ENCODE measurements around the gene RAB40B.
A peak's percentile ranks its signal among the peaks of the same experiment; 100 is the strongest.

The RAB40B gene

DNA sequence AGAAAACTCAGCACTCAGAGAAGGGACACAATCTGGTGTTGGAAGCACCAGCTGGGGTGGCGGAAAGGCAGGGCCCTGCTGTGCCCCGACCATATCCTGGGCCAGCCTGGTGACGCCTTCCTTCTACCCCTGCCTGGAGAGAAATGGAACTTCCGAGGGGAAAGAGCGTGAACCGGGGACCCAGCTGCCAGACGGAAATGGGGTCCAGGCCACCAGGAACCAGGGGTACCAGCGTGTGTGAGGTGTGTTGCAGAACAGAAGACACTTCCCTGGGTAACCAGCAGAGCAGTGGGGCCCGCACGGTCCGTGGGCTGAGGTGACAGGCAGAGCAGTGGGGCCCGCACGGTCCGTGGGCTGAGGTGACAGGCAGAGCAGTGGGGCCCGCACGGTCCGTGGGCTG is 6.8 kb downstream of the RAB40B start:
- DNase-seq = no peak

GRCh38 chr17:82690786-82691489 is 7.6 kb downstream of the RAB40B start:
- DNase-seq = no peak

GRCh38 chr17:82689077-82689476 is 9.4 kb downstream of the RAB40B start:
- DNase-seq = no peak

- DNase-seq = no peak
Measured at GRCh38 chr17:82687871-82688270, 10.6 kb downstream of the RAB40B start.

DNA sequence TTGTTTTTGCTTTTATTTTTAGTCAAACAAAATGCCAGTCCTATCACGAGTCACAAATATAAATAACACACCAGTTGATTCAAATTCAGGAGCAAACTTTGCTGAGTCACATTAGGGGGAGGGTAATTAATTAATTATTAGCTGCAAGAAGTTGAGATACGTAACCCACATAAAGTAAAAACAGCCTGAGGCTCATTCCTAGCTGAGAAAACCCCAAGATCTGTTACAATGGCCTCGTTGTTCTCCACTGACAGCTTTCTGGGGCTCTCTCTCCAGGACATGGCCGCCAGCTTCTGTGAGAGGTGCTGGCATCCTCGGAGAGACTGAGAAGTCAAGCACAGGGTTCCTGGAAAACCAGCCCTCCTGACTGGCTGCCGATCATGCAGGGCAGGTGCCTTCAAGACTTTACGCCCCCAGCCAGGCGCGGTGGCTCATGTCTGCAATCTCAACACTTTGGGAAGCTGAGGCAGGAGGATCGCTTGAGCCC is 11.1 kb downstream of the RAB40B start:
- DNase-seq = no peak

- DNase-seq = no peak
Measured at GRCh38 chr17:82686366-82687324, 11.9 kb downstream of the RAB40B start.

- no peak for DNase-seq
Measured at GRCh38 chr17:82685291-82685690, 13.2 kb downstream of the RAB40B start.

DNA sequence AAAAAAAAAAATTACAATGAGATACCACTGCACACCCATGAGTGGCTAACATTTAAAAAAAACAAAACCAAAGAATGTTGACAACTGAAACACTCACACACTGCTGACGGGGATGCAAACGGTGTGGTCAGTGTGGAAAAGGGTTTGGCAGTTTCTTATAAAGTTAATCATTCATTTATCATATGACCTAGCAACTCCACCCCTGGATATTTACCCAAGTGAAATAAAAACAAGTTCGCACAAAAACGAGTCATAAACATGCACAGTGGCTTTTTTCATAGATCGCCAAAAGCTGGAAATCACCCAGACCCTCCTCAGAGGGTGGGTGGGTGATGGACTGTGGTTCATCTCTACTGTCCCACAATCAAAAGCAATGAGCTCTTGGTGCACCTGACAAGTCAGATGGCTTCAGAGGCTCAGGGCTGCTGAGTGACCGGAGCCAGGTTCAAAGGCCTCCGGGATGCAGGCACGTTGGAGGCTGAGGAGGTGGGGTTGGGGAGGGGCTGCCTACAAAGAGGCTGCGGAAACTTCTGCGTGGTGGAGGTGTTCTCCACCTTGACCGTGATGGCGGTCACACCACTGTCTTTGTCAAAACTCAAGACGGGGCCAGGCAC is 14.2 kb downstream of the RAB40B start:
- DNase-seq = no peak

GRCh38 chr17:82683534-82683933 is 15.0 kb downstream of the RAB40B start:
- no peak for DNase-seq

DNA sequence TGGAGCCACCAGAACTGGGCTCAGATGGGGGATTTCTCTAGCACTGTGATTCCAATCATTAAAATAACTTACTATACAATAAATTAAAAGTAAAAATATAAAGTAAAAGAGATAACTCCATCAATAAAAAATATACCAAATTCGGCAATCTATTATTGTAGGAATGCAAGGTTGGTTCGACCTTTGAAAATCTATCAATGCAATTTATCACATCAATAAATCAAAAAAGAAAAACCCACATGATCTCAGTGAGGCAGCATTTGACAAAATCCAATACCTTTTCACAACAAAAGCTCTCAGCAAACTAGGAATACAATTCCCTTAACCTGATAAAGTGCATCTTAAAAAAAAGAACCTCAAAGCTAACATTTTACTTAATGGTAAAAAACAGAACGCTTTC is 17.0 kb downstream of the RAB40B start:
- DNase-seq = no peak

DNA sequence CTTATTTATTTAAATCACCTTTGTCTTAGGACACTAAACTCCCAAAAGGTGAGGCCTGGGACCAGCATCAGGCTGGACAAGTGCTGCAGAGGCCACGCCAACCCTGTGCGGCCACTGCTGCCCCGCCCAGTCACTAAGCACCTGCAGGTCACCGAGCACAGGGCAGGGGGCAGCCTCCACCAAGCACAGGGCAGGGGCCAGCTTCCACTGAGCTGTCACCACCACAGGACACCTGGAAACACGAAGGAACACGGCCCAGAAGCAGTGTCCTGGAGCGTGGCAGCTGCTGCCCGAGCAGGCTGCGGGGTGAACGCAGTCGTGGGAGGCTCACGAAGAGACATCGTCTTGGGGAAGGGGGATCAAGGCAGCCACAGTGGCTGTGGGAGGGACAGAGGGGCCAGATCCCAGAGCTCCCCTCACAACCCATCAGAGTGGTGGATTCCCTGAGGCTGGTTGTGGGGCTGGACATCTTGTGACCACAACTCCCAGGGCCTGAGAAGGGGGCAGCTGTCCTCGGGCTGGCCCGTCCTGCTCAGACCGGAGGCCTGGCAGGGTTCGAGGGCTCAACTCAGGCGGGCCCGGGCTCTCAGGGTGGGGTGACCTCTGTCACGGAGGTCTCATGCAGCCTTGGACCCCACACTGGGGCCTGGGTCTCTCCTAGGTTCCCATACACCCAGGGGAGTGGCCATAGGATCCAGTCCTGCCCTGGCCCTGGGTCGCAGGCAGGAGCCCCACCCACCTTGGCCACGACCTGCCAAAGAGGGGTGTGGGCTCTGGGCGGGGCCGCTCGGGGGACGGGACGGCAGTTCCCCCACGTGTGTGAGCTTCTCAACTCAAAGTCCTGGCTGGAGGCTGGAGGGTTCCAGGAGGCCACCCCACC is 18.7 kb downstream of the RAB40B start:
- DNase-seq = no peak

- no peak for DNase-seq
Measured at GRCh38 chr17:82678265-82678891, 20.1 kb downstream of the RAB40B start.

DNA sequence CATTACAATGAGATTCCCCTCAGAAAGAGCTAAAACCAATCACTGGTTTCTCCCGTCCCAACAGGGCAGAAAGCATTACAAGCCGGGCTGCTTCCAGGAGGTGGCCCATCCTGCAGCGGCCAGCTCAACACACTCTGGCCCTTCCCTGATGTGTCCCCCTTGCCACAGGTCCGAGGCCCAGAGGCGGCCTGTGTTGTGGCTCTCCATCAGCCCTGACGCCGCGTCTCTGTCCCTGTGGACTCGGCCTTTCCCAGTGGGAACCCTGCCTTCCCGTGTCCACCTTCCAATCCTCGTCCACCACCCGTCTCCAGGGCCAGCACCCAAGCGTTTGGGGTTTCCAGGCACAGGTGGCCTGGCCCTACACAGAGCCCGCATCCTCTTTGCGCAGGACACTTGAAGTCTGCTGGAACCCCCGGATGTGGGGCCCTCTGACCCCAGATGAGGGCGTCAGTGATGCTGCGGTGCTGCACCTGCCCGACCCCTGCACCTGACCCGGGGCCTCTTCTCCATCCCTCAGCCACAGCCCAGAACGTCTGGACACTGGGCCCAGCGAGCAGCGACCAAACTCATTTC is 21.1 kb downstream of the RAB40B start:
- no peak for DNase-seq

- DNase-seq = no peak
Measured at GRCh38 chr17:82675476-82676245, 22.8 kb downstream of the RAB40B start.

- no peak for DNase-seq
Measured at GRCh38 chr17:82674656-82675475, 23.6 kb downstream of the RAB40B start.

GRCh38 chr17:82670661-82671450 is 27.6 kb downstream of the RAB40B start:
- no peak for DNase-seq

DNA sequence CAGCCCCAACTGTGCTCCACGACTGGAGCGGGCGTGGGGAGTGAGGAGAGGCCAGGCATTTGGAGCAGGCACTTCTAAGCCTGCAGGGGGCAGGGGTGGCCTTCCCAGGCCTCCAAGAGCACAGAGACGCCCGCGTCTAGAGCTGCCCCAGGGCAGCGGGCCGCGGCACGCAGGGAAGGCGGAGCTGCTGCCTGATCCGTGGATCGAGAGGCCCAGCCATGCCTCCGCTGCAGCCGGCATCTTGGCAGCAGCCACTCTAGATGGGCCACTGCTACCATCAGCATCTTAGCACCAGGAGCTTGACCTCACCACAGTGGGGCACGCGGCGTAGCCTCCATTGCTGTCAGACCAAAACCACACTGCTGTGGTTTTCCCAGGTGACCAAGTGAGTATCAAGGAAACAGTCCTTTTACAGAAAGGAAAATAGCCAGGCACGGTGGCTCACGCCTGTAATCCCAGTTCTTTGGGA is 29.8 kb downstream of the RAB40B start:
- peak; percentile 36 for DNase-seq

GRCh38 chr17:82668024-82668630 is 30.4 kb downstream of the RAB40B start:
- DNase-seq = no peak

DNA sequence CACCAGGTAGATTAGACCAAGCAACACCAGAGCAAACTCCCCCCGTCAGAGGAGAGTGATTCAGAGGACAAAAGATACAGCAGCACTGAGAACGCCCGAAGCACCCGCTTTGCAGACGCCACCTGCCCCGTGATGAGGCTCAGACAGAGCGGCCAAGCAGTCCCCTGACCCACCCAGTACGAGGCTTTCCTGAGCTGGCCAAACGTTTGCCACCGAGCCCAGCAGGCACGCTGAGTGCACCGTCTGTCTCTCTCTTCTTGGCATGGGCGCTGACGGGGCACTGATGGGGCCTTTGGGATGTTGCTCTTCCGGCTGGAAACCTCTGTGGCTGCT is 30.9 kb downstream of the RAB40B start:
- no peak for DNase-seq

Data from CD4-positive, alpha-beta T cell treated with Interleukin-12 subunit alpha and Interleukin-12 subunit beta, for 1 hour (primary cell).